ENCODE data around the gene FDXR. TPM values are rescaled to one million over a fixed set of nuclear protein-coding genes. Genes with fewer than 3 reads are reported as not detected.

The FDXR gene
- total RNA-seq, 1 donor from 2014 or later: 5.5 TPM

DNA sequence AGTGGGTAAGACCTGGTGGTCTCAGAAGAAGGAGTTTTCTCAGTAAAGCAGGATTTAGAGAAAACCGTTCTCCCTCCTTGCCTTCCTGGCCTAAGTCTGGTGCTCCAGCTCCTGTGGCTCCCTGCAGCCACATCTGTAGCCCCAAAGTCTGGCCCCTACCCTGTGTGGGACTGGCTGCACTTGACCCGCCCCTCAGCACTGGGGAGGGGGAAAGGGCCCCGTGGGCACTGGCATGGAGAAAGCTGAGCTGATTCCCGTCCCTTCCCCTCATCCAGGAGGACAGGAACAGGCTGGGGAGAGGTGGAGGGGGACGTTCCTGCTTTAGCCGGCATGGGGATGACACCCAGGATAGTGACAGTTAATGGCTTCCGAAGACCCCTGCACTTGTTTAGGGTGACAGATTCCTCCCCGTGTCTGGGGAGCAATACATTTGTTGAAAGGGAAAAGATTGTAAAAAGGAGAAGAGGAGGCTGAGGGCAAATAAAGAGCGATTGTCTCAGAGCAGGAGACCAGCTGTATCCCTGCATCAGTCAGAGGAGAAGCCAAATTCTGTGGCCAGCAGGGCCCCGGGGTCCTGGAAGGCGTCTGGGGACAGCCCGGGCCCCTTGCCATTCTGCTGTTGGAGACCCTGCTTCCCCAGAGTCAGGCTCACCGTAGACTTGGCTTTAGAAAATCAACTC lies 51.0 kb downstream of the FDXR start:
- POLR2A ChIA-PET: interaction anchor here (0.6 kb wide), 1 partner anchor 46 kb away, joined by 4 read pairs; the partner anchor contains the start of gene NAT9
- Mint-ChIP-seq H3K36me3 (ENCODE audit: low read depth) (peaks cover 37% of the 10 kb centered on the region), H3K4me1 (no peaks in the 10 kb centered on the region), H3K4me3 (no peak overlapping the region), H3K27ac (no peak overlapping the region), H3K9me3 (no peaks in the 10 kb centered on the region), H3K27me3 (no peaks in the 10 kb centered on the region)
- intact Hi-C loops (cut with micrococcal nuclease): no loop called here
- TF ChIP-seq, protein P1, sequence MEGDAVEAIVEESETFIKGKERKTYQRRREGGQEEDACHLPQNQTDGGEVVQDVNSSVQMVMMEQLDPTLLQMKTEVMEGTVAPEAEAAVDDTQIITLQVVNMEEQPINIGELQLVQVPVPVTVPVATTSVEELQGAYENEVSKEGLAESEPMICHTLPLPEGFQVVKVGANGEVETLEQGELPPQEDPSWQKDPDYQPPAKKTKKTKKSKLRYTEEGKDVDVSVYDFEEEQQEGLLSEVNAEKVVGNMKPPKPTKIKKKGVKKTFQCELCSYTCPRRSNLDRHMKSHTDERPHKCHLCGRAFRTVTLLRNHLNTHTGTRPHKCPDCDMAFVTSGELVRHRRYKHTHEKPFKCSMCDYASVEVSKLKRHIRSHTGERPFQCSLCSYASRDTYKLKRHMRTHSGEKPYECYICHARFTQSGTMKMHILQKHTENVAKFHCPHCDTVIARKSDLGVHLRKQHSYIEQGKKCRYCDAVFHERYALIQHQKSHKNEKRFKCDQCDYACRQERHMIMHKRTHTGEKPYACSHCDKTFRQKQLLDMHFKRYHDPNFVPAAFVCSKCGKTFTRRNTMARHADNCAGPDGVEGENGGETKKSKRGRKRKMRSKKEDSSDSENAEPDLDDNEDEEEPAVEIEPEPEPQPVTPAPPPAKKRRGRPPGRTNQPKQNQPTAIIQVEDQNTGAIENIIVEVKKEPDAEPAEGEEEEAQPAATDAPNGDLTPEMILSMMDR (IDR thresholded peaks at IDR 0.05): no peak
- ATAC-seq (ENCODE audit: low read depth) (no peak), DNase-seq (no peak)
- CTCF ChIA-PET: no interaction called here

DNA sequence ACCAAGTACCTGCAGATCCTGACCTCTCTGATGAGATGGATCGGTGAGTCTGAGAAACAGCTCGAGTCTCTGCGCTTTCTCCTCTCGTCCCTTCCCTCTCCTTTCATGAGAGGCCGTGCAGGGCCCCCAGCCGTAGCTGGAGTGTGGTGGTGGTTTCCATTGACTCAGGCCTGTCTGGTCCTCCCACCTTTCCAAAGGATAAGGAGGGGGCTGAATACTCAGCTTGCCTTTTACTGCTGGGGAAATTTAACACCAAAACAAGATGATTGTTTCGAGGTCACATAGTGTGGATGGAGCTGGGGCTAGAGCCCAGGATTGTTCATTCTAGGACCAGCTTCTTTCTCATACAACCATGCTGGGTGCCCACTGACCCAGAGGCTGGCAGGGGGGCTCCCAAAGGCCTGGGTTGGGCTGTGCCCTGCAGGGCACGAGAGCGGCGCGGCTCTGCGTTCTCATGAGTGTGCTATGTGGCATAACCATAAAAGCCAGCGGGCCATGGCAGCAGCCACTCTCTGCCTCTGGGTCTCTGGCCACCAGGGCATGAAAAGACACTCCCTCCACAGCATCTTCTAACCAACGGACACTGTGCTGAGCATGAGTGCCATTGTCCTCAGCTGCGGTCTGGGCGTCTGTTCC lies 52.9 kb downstream of the FDXR start:
- no peak overlapping the region for H3K27ac Mint-ChIP-seq
- no peak overlapping the region for H3K4me3 Mint-ChIP-seq
- ATAC-seq (ENCODE audit: low read depth) (no peak), DNase-seq (no peak)
- H3K4me1 Mint-ChIP-seq: no peaks in the 10 kb centered on the region
- TF ChIP-seq, protein P1 (IDR thresholded peaks at IDR 0.05): no peak
- no peaks in the 10 kb centered on the region for H3K27me3 Mint-ChIP-seq
- ChIA-PET POLR2A (no interaction called here), CTCF (no interaction called here)
- H3K9me3 Mint-ChIP-seq: no peaks in the 10 kb centered on the region
- intact Hi-C loops (cut with micrococcal nuclease): no loop called here
- peaks cover 32% of the 10 kb centered on the region for H3K36me3 Mint-ChIP-seq (ENCODE audit: low read depth)

DNA sequence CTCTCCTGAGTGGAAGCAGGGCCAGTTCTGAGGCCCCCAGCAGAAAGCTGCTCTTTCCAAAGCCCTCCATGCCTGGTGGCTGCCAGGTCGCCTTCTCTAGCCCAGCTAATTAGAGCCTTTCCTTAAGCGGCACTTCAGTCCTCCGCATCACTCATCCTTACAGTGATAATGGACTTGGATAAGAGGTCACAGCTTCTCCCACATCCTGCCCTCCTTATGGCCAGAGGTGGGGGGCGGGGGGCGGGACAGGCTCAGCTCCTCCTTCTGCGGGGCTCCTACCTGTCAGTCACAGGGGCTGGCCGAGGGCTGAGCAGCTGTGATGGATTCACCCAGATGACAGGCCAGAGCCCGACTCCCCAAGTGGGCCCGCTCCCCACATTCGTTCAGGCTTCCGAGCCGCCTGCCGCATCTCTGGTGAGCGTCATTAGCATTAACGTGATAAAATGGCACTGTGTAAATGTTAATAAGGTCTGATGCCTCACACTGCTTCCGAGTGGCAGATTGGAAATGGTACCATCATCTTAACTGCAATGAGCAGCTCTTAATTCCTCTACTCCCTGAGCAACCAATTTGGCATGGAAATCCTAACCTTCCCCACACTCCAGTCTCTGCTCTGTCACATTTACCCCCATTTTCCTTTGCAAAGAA lies 54.4 kb downstream of the FDXR start:
- ATAC-seq (ENCODE audit: low read depth) (no peak), DNase-seq (no peak)
- peaks cover 28% of the 10 kb centered on the region for H3K36me3 Mint-ChIP-seq (ENCODE audit: low read depth)
- no peaks in the 10 kb centered on the region for H3K9me3 Mint-ChIP-seq
- no peak overlapping the region for H3K4me3 Mint-ChIP-seq
- intact Hi-C loops (cut with micrococcal nuclease): no loop called here
- H3K4me1 Mint-ChIP-seq: no peaks in the 10 kb centered on the region
- CTCF ChIA-PET: no interaction called here
- POLR2A ChIA-PET: no interaction called here
- no peaks in the 10 kb centered on the region for H3K27me3 Mint-ChIP-seq
- TF ChIP-seq, protein P1 (IDR thresholded peaks at IDR 0.05): no peak
- H3K27ac Mint-ChIP-seq: no peak overlapping the region

DNA sequence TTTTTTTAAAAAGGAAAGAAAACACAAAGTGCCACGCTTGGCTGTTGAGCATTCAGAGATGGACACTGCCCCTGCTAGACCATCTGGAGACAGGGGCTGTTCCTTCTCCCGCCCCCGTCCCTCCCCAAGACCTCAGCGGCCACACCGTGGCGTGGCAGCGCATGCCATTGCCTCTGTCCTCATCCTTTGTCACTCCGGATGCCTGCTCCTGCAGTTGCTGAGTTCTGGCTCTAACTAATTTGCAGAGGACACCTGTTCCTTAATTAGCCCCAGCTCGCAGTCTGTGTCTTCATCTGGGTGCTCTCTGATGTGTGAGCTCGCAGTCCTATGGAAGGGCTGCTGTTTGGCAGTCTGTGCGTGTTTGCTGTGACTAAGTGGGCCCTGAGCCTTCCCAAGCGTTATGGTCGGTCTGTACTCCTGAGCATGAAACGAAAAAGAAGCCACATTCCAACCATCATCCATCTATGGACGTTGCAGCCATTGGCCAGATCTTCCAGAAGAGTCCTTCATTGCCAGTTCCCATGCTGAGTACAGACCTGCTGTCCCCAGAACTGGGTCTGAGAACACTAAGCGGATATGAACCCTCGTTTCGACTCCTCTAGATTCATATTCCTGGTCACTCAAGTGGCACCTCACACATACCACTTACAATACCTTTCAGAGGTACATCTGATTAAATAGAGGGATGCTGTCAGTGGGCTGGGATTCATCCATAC lies 55.7 kb downstream of the FDXR start:
- H3K27ac Mint-ChIP-seq: no peak overlapping the region
- DNase-seq: no peak
- CTCF ChIA-PET: no interaction called here
- POLR2A ChIA-PET: no interaction called here
- intact Hi-C loops (cut with micrococcal nuclease): no loop called here
- no peaks in the 10 kb centered on the region for H3K4me1 Mint-ChIP-seq
- no peaks in the 10 kb centered on the region for H3K27me3 Mint-ChIP-seq
- no peak overlapping the region for H3K4me3 Mint-ChIP-seq
- TF ChIP-seq, protein P1 (IDR thresholded peaks at IDR 0.05): no peak
- ATAC-seq (ENCODE audit: low read depth): no peak
- H3K9me3 Mint-ChIP-seq: no peaks in the 10 kb centered on the region
- H3K36me3 Mint-ChIP-seq (ENCODE audit: low read depth): peaks cover 31% of the 10 kb centered on the region

Data from activated B cell treated with CpG ODN at 0.5 μM for 24 hours (primary cell).